ENCODE measurements around the gene DIPK1C. TPM values are rescaled to one million over a fixed set of nuclear protein-coding genes. Genes with fewer than 3 reads are reported as not detected.
A peak's percentile ranks its signal among the peaks of the same experiment; 100 is the strongest.
"Not testable (repeated sequence)": the region's sequence is repeated elsewhere in the genome, so short reads cannot be mapped to it uniquely, and the experiment has no call there.

The DIPK1C gene
- total RNA-seq: not detected in 2 replicates

- no peak for TF ChIP-seq CTCF (conservative IDR thresholded peaks at IDR 0.05; ENCODE audit: low read depth, low read length)
- no peak for DNase-seq (ENCODE audit: low read depth)
- H3K4me3 ChIP-seq (ENCODE audit: low read depth, low read length): peak within 1 kb of the TSS; percentile 16
Observed at GRCh38 chr18:74457043-74457724, at the start of gene DIPK1C. Gene DIPK1C, minus strand, starts transcription at chr18:74457308. Its CDS starts 49 bp downstream, at chr18:74457259.

- H3K4me3 ChIP-seq (ENCODE audit: low read depth, low read length): no peak overlapping the region
Observed at GRCh38 chr18:74506448-74507084, 49.5 kb upstream of the DIPK1C start.

GRCh38 chr18:74505776-74506175 lies 48.7 kb upstream of the DIPK1C start:
- DNase-seq (ENCODE audit: low read depth): no peak
- no peak overlapping the region for H3K4me3 ChIP-seq (ENCODE audit: low read depth, low read length)
- TF ChIP-seq CTCF (conservative IDR thresholded peaks at IDR 0.05; ENCODE audit: low read depth, low read length): no peak

More at GRCh38 chr18:74506448-74507084, 49.5 kb upstream of the DIPK1C start:
- DNase-seq (ENCODE audit: low read depth): no peak
- TF ChIP-seq CTCF (conservative IDR thresholded peaks at IDR 0.05; ENCODE audit: low read depth, low read length): no peak

- TF ChIP-seq CTCF (conservative IDR thresholded peaks at IDR 0.05; ENCODE audit: low read depth, low read length): no peak
Observed at GRCh38 chr18:74503137-74503536, 46.0 kb upstream of the DIPK1C start.

GRCh38 chr18:74501386-74501785 lies 44.3 kb upstream of the DIPK1C start:
- TF ChIP-seq CTCF (conservative IDR thresholded peaks at IDR 0.05; ENCODE audit: low read depth, low read length): no peak
- H3K4me3 ChIP-seq (ENCODE audit: low read depth, low read length): peak overlapping the region; percentile 73
- DNase-seq (ENCODE audit: low read depth): no peak

More at GRCh38 chr18:74503137-74503536, 46.0 kb upstream of the DIPK1C start:
- no peak overlapping the region for H3K4me3 ChIP-seq (ENCODE audit: low read depth, low read length)
- no peak for DNase-seq (ENCODE audit: low read depth)

- DNase-seq (ENCODE audit: low read depth): not testable (repeated sequence)
- peak overlapping the region; percentile 73 for H3K4me3 ChIP-seq (ENCODE audit: low read depth, low read length)
Observed at GRCh38 chr18:74500774-74501173, 43.7 kb upstream of the DIPK1C start.

- no peak for DNase-seq (ENCODE audit: low read depth)
- TF ChIP-seq CTCF (conservative IDR thresholded peaks at IDR 0.05; ENCODE audit: low read depth, low read length): no peak
- H3K4me3 ChIP-seq (ENCODE audit: low read depth, low read length): peak overlapping the region; percentile 73
Observed at GRCh38 chr18:74500372-74500771, 43.3 kb upstream of the DIPK1C start.

All from epithelial cell of proximal tubule (primary cell).